ENCODE measurements around the gene LPAR1. TPM values are rescaled to one million over a fixed set of nuclear protein-coding genes. Genes with fewer than 3 reads are reported as not detected.

LPAR1 gene
- total and polyA plus RNA-seq, 10 of the 15 experiments (the other 5 are each of a cell fraction or from before 2014, with no cell fraction given), result 3.3 to 12.9 (median 8.4) TPM

GRCh38 chr9:110954822-110955291 is 83.4 kb downstream of the LPAR1 start (continued):
- TF ChIP-seq, protein P1, sequence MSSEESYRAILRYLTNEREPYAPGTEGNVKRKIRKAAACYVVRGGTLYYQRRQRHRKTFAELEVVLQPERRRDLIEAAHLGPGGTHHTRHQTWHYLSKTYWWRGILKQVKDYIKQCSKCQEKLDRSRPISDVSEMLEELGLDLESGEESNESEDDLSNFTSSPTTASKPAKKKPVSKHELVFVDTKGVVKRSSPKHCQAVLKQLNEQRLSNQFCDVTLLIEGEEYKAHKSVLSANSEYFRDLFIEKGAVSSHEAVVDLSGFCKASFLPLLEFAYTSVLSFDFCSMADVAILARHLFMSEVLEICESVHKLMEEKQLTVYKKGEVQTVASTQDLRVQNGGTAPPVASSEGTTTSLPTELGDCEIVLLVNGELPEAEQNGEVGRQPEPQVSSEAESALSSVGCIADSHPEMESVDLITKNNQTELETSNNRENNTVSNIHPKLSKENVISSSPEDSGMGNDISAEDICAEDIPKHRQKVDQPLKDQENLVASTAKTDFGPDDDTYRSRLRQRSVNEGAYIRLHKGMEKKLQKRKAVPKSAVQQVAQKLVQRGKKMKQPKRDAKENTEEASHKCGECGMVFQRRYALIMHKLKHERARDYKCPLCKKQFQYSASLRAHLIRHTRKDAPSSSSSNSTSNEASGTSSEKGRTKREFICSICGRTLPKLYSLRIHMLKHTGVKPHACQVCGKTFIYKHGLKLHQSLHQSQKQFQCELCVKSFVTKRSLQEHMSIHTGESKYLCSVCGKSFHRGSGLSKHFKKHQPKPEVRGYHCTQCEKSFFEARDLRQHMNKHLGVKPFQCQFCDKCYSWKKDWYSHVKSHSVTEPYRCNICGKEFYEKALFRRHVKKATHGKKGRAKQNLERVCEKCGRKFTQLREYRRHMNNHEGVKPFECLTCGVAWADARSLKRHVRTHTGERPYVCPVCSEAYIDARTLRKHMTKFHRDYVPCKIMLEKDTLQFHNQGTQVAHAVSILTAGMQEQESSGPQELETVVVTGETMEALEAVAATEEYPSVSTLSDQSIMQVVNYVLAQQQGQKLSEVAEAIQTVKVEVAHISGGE (CRISPR knock-in tag; IDR thresholded peaks at IDR 0.05), result no peak
- TF ChIP-seq ZNF384 (IDR thresholded peaks at IDR 0.05; ENCODE audit: borderline replicate concordance, low read depth, low read length) (no peak), USF2 (IDR thresholded peaks at IDR 0.05; ENCODE audit: borderline replicate concordance, low read depth, low read length) (no peak), EZH2 (IDR thresholded peaks at IDR 0.05; ENCODE audit: borderline replicate concordance, control insufficient read depth, low read depth, low read length) (no peak), KLF5 (IDR thresholded peaks at IDR 0.05; ENCODE audit: partially characterized antibody) (no peak), MEF2B (IDR thresholded peaks at IDR 0.05; ENCODE audit: partially characterized antibody, poor library complexity, severe bottlenecking) (peak; percentile 65), CHD4 (IDR thresholded peaks at IDR 0.05) (no peak), CEBPZ (IDR thresholded peaks at IDR 0.05; ENCODE audit: low read depth, low read length) (no peak), SRF (IDR thresholded peaks at IDR 0.05; ENCODE audit: low read depth in 2 of 2, low read length in 2 of 2) (no peak), HCFC1 (IDR thresholded peaks at IDR 0.05; ENCODE audit: low read length) (no peak), ZNF274 (IDR thresholded peaks at IDR 0.05; ENCODE audit: insufficient read depth, insufficient read length) (no peak), PML (IDR thresholded peaks at IDR 0.05; ENCODE audit: low read length) (no peak), NR2C1 (IDR thresholded peaks at IDR 0.05) (no peak), RUNX3 (IDR thresholded peaks at IDR 0.05; ENCODE audit: low read length) (peak; percentile 96), SPI1 (IDR thresholded peaks at IDR 0.05; ENCODE audit: borderline replicate concordance, insufficient read depth, low read depth, low read length) (peak; percentile 75; the same call in 1 of the 2 replicates), SREBF1 (IDR thresholded peaks at IDR 0.05; ENCODE audit: low read length) (no peak), CHD1 (IDR thresholded peaks at IDR 0.05; ENCODE audit: low read depth, low read length) (no peak), POLR2AphosphoS5 (IDR thresholded peaks at IDR 0.05; ENCODE audit: low read length) (no peak), BCL3 (IDR thresholded peaks at IDR 0.05; ENCODE audit: borderline replicate concordance, insufficient read depth, low read depth, low read length, poor library complexity, severe bottlenecking) (no peak), HDAC6 (IDR thresholded peaks at IDR 0.05; ENCODE audit: unreplicated experiment) (no peak)
- TF ChIP-seq, protein P2, sequence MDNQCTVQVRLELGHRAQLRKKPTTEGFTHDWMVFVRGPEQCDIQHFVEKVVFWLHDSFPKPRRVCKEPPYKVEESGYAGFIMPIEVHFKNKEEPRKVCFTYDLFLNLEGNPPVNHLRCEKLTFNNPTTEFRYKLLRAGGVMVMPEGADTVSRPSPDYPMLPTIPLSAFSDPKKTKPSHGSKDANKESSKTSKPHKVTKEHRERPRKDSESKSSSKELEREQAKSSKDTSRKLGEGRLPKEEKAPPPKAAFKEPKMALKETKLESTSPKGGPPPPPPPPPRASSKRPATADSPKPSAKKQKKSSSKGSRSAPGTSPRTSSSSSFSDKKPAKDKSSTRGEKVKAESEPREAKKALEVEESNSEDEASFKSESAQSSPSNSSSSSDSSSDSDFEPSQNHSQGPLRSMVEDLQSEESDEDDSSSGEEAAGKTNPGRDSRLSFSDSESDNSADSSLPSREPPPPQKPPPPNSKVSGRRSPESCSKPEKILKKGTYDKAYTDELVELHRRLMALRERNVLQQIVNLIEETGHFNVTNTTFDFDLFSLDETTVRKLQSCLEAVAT (IDR thresholded peaks at IDR 0.05), result peak; percentile 99

All from GM12878 (cell line).